ENCODE data around the gene YIPF2.

YIPF2 gene

DNA sequence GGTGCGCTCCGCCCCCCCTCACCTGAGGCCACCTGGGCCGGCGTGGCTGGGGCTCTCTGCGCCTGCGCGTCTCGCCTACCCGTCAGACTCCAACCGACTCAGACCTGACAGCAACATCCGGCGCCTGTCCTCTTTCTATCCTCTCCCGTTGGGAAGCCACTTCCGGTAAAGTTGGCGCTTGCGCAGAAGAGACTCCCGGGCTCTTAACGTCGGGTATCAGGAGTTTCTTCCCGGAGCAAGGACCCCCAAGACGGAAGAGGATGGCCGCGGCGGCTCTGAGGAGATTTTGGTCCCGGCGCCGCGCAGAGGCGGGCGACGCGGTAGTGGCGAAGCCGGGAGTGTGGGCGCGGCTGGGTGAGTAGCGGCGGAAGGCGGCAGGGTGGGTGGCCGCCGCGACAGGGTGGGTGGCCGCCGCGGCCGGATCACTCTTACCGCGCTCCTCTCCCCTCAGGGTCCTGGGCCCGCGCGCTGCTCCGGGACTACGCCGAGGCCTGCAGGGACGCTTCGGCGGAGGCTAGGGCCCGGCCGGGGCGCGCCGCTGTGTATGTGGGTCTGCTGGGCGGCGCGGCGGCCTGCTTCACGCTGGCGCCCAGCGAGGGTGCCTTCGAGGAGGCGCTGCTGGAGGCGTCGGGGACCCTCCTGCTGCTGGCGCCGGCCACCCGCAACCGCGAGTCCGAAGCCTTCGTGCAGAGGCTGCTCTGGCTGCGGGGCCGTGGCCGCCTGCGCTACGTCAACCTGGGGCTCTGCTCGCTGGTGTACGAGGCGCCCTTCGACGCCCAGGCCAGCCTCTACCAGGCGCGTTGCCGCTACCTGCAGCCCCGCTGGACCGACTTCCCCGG lies at the start of gene YIPF2, which contains the start of gene TIMM29:
YIPF2 (minus strand) TSS at position 77 of the 839 bp plus-strand sequence. CDS start 229 bp downstream, outside the sequence.
TIMM29 (plus strand) TSS at position 249 of the 839 bp plus-strand sequence; CDS start at position 261, 12 bp downstream.
- H4K20me1 ChIP-seq (ENCODE audit: insufficient read depth, low read length): peaks cover 18% of the 10 kb centered on the region
- H3K27me3 ChIP-seq (ENCODE audit: insufficient read depth, low read length, poor library complexity): no peaks in the 10 kb centered on the region
- peak within 1 kb of the TSS; percentile 74 for H3K27ac ChIP-seq (ENCODE audit: low read length)
- TF ChIP-seq EZH2 (IDR thresholded peaks at IDR 0.05; ENCODE audit: borderline replicate concordance, low read depth, low read length, severe bottlenecking): no peak
- TF ChIP-seq, protein P1, sequence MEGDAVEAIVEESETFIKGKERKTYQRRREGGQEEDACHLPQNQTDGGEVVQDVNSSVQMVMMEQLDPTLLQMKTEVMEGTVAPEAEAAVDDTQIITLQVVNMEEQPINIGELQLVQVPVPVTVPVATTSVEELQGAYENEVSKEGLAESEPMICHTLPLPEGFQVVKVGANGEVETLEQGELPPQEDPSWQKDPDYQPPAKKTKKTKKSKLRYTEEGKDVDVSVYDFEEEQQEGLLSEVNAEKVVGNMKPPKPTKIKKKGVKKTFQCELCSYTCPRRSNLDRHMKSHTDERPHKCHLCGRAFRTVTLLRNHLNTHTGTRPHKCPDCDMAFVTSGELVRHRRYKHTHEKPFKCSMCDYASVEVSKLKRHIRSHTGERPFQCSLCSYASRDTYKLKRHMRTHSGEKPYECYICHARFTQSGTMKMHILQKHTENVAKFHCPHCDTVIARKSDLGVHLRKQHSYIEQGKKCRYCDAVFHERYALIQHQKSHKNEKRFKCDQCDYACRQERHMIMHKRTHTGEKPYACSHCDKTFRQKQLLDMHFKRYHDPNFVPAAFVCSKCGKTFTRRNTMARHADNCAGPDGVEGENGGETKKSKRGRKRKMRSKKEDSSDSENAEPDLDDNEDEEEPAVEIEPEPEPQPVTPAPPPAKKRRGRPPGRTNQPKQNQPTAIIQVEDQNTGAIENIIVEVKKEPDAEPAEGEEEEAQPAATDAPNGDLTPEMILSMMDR (IDR thresholded peaks at IDR 0.05; ENCODE audit: borderline replicate concordance, extremely low read depth, low read length, poor library complexity, severe bottlenecking): no peak
- peaks cover 53% of the 10 kb centered on the region for H3K79me2 ChIP-seq (ENCODE audit: insufficient read depth, low read length)
- H3K9ac ChIP-seq (ENCODE audit: low read depth, low read length): peak within 1 kb of the TSS; percentile 90
- peak within 1 kb of the TSS; percentile 44 to 94; a peak in 3 of 4 replicates for H3K4me3 ChIP-seq (ENCODE audit: low read depth in 1 of 2, low read length in 2 of 2)
- ATAC-seq (ENCODE audit: insufficient read depth, low read depth) (peak; percentile 92), DNase-seq (peak; percentile 98)
- H3K4me2 ChIP-seq (ENCODE audit: insufficient read depth, low read length): peak within 1 kb of the TSS; percentile 90
- H2AFZ ChIP-seq (ENCODE audit: low read depth, low read length): peak within 1 kb of the TSS; percentile 81
- peaks cover 47% of the 10 kb centered on the region for H3K36me3 ChIP-seq (ENCODE audit: insufficient read depth, low read length)
- H3K9me3 ChIP-seq (ENCODE audit: insufficient read depth, low read length, severe bottlenecking): no peaks in the 10 kb centered on the region
- H3K4me1 ChIP-seq (ENCODE audit: insufficient read depth, low read length): peaks cover 30% of the 10 kb centered on the region

DNA sequence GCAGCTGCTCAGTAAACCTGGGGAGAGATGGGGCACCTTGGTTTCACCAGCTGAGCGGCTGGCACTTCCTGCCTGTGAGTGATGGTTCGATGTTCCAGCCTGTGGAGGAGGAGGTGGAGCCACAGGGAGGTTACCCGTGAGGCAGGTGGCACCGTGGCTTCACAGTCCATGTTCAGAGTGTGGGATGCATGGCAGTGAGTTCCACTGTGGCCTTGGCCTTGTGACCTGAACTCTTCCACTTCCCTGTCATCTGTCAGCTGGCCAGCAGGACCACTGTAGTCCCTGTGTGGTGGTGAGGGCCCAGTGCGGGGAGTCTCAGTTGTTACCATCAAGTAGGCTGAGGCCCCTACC lies 49.3 kb upstream of the YIPF2 start:
- Histone ChIP-seq H3K79me2 (ENCODE audit: insufficient read depth, low read length) (peaks cover 95% of the 10 kb centered on the region), H3K9me3 (ENCODE audit: insufficient read depth, low read length, severe bottlenecking) (no peaks in the 10 kb centered on the region)

GRCh38 chr19:10976131-10976892 lies 47.9 kb upstream of the YIPF2 start:
- TF ChIP-seq EZH2 (IDR thresholded peaks at IDR 0.05; ENCODE audit: borderline replicate concordance, low read depth, low read length, severe bottlenecking): no peak
- TF ChIP-seq, protein P1 (IDR thresholded peaks at IDR 0.05; ENCODE audit: borderline replicate concordance, extremely low read depth, low read length, poor library complexity, severe bottlenecking): no peak
- Histone ChIP-seq H3K4me3 (ENCODE audit: low read depth in 1 of 2, low read length in 2 of 2) (no peak overlapping the region), H3K27ac (ENCODE audit: low read length) (no peak overlapping the region), H3K27me3 (ENCODE audit: insufficient read depth, low read length, poor library complexity) (no peaks in the 10 kb centered on the region), H3K9me3 (ENCODE audit: insufficient read depth, low read length, severe bottlenecking) (no peaks in the 10 kb centered on the region), H3K4me1 (ENCODE audit: insufficient read depth, low read length) (peaks cover 3% of the 10 kb centered on the region; the same call in 1 of the 2 replicates), H3K9ac (ENCODE audit: low read depth, low read length) (no peak overlapping the region), H3K79me2 (ENCODE audit: insufficient read depth, low read length) (peaks cover 97% of the 10 kb centered on the region), H3K36me3 (ENCODE audit: insufficient read depth, low read length) (peaks cover 40% of the 10 kb centered on the region), H2AFZ (ENCODE audit: low read depth, low read length) (no peak overlapping the region), H4K20me1 (ENCODE audit: insufficient read depth, low read length) (peaks cover 91% of the 10 kb centered on the region), H3K4me2 (ENCODE audit: insufficient read depth, low read length) (no peak overlapping the region)
- DNase-seq (no peak), ATAC-seq (ENCODE audit: insufficient read depth, low read depth) (no peak)

More for the DNA sequence above, 49.3 kb upstream of the YIPF2 start:
- Histone ChIP-seq H3K9ac (ENCODE audit: low read depth, low read length) (no peak overlapping the region), H3K4me1 (ENCODE audit: insufficient read depth, low read length) (peaks cover 3% of the 10 kb centered on the region; the same call in 1 of the 2 replicates), H3K27ac (ENCODE audit: low read length) (no peak overlapping the region; the same call in 1 of the 2 replicates), H3K27me3 (ENCODE audit: insufficient read depth, low read length, poor library complexity) (no peaks in the 10 kb centered on the region), H4K20me1 (ENCODE audit: insufficient read depth, low read length) (peaks cover 90% of the 10 kb centered on the region), H3K36me3 (ENCODE audit: insufficient read depth, low read length) (peaks cover 39% of the 10 kb centered on the region), H3K4me2 (ENCODE audit: insufficient read depth, low read length) (no peak overlapping the region), H2AFZ (ENCODE audit: low read depth, low read length) (no peak overlapping the region), H3K4me3 (ENCODE audit: low read depth in 1 of 2, low read length in 2 of 2) (no peak overlapping the region)
- DNase-seq (no peak), ATAC-seq (ENCODE audit: insufficient read depth, low read depth) (peak; percentile 44; the same call in 1 of the 3 replicates)
- TF ChIP-seq EZH2 (IDR thresholded peaks at IDR 0.05; ENCODE audit: borderline replicate concordance, low read depth, low read length, severe bottlenecking): no peak
- TF ChIP-seq, protein P1 (IDR thresholded peaks at IDR 0.05; ENCODE audit: borderline replicate concordance, extremely low read depth, low read length, poor library complexity, severe bottlenecking): no peak
